NCI-H345 treated with DMSO at 0.1 percent for 48 hours (cell line): ENCODE measurements around the gene LARGE1.

ENCODE experiments used
- DNase-seq: peaks from one replicate; lab custom pipeline; 2025; ENCODE audit not compliant: unreplicated experiment; lab: John Stamatoyannopoulos, UW

LARGE1 gene

DNA sequence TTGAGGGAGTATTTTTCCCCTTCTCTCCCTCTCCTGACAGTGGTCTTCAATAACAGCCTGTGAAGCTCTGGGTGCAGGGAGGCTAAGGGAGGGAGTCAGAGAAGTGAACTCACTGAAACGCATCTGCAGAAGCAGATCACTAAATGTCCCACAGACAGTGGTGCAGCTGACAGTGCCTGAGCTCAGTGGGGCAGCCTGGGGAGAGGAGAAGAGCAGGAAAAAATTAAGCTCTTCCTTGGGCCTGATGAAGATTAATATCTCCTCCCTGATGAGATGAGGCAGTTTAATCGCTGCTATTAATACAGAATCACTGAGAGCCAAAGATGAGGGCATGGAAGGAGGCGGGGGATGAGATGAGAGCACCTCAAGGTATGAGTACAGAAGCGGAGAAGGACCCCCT is 180.8 kb downstream of the LARGE1 start:
- DNase-seq, result no peak

DNA sequence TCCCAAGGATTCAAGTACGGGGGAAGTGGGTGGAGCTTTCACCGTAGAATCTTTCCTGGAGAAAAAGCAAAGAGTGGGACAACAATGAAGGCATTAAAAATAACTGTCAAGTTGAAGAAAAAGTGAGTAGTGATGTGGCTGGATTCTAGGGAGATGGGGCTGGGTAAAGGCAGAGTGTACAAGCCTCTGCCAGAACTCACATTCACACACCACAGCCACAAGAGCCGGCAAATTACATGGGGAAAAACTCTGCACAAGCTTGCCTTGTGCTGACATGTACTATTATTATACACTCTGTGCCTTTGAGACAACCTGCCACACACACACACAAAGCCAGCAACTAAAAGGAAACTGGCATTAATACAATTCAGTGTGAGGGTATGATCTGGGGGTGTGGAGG is 182.6 kb downstream of the LARGE1 start:
- DNase-seq, result no peak

- no peak for DNase-seq
Measured at GRCh38 chr22:33735978-33736377, 184.3 kb downstream of the LARGE1 start.

GRCh38 chr22:33728847-33729246 is 191.4 kb downstream of the LARGE1 start:
- DNase-seq, result no peak

- no peak for DNase-seq
Measured at GRCh38 chr22:33726294-33726734, 194.0 kb downstream of the LARGE1 start.

GRCh38 chr22:33723915-33724314 is 196.4 kb downstream of the LARGE1 start:
- no peak for DNase-seq

GRCh38 chr22:33722816-33723215 is 197.5 kb downstream of the LARGE1 start:
- no peak for DNase-seq

DNA sequence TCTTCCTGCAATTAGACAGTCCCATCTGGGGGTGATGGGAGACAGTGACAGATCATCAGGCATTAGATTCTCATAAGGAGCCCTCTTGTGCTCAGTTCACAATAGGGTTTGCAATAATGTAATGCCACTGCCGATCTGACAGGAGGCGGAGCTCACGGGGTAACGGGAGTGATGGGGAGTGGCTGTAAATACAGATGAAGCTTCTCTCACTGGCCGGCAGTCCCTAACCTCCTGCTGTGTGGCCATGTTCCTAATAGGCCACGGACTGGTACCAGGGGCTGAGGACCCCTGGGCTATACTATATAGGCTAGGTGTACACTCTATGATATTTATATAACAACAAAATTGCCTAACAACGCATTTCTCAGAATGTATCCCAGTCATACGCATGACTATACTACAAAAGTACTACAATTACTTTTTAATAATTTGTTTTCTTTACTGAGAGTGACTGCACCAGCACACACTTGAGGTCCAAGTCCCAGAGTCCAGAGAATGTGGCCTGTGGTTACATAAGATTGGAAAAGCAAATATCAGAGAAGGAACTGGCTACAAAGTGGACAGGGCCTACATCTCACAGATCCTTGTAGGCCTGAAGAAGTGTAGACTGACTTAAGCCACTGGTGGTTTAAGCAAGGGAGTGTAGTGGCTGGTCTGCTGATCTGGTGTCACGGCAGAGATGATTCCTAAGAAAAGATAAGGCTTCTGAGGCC is 200.0 kb downstream of the LARGE1 start:
- DNase-seq, result no peak

DNA sequence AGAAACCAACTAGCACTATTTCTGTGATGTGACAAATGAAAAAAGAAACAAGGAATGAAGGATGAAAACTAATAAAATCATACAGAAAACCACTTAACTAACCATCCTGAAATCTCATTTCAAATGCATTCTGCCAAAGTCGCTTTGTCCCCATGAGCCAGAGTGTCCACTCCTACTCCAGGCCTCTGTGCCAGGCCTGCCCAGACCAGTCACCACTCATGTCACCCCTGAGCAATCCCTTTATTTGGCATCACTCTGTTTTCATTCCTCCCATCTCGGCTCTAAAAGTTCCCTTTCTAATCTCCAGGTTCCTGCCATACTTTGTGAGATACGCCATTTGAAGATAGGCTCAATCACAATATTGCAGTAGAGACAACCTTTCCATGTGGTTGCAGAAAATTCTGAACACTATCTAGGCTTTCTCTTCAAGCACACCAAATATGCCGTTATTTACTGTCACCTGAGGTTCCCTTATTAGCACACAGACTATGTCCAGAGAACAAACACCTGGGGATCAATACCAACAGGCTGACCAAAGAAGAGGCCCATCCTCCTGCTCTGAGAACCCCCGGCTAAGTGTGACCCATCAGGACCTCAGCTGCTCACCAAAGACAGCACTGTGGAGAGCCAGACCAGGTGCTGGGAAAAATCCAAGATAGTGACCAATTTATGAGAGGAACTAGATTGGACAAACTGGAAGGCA is 202.4 kb downstream of the LARGE1 start:
- no peak for DNase-seq

GRCh38 chr22:33715237-33715985 is 204.9 kb downstream of the LARGE1 start:
- no peak for DNase-seq

- no peak for DNase-seq
Measured at GRCh38 chr22:33710326-33710725, 209.9 kb downstream of the LARGE1 start.

DNA sequence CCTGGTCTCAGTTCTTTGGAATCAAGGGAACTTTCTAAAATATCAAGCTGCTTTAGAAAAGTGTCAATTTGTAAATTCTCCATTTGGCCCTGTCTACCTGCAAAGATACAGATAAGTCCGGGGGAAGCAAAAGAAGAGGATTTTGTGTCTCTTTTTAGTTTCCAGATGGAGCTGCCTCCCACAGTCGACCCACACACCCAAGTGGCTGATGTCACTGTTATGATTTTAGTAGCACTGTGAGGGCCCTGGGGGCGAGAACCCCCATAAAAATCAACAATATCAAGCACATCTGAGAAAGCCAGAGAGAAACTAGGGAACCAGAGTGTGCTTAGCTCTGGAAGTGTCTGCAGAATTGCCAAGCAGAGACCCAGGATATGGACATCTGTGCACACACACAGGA is 212.7 kb downstream of the LARGE1 start:
- no peak for DNase-seq

DNA sequence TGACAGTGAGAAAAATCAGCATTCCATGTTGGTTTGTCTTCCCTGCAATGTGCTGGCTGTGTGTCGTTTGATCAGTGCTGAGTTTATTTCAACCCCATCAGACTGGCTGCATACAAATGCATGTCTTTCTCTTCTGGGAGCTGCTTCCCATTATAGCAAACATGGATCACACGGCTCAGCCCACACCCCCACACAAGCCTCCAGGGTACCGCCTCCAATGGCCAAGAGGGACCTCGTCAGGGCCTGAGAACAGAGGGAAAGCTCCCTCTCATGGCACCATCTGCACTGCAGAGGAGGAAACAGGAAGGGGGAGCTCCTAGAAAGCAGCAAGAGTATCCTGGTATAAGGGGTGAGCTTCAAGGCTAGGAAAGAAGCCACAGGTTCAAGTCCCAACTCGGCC is 214.2 kb downstream of the LARGE1 start:
- DNase-seq, result no peak

DNA sequence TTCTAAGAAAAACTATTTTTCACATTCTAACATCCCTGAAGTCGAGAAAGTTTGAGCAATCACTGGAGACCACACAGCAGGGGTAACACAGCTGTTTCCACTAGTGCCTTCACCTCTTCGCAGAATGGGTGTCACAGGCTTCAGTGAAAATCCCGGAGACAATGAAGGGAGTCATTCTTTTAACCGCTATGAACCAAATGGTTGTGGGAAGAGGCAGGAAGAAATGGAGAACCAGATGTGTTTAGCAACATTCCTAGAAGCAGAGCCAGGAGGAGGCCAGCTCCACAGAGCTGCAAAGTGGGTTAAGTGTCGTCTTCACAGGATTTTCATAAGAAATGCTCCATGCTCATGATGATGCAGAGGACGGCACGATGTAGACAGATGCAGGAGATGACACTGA is 221.1 kb downstream of the LARGE1 start:
- DNase-seq, result no peak

DNA sequence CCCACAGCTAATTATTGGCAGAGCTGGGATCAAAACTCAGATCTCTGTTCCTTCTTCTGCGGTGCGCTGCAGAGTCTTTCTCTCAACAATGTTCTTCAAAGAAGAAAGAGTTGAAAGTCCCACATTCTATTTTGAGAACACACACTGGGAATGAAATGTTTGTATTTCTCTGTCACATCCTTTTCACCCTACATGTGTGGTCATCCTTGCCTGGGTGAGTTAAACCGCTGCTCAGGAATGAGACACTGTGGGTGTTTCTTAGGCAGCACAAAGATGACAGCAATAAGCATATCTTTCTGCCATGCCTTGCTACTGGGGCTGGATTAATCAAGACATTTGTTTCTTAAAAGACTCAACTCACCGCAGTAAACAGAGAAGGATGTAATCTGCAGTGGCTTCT is 222.6 kb downstream of the LARGE1 start:
- no peak for DNase-seq

GRCh38 chr22:33691057-33691630 is 229.1 kb downstream of the LARGE1 start:
- DNase-seq, result no peak

- DNase-seq, result no peak
Measured at GRCh38 chr22:33688903-33689302, 231.4 kb downstream of the LARGE1 start.

- no peak for DNase-seq
Measured at GRCh38 chr22:33687464-33687863, 232.8 kb downstream of the LARGE1 start.

- DNase-seq, result no peak
Measured at GRCh38 chr22:33684087-33684486, 236.2 kb downstream of the LARGE1 start.

- DNase-seq, result no peak
Measured at GRCh38 chr22:33682927-33683326, 237.3 kb downstream of the LARGE1 start.

DNA sequence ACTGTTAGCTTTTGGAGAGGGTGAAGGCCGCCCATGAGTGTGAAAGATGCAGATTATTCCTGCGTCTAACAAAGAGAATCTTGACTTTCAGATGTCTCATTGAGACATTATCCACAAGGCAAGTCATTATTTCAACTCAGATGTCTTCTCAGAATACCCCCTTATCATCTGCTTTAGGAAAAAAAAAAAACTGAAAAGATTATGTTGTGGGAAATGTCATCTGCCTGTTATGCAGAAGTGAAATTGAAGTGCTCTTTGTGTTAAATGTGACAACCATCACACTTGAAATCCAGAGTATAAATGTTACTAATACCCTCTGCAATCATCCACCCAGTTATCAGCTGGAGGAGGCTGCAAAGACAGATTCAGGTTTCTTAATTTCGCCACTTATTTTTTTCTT is 239.6 kb downstream of the LARGE1 start:
- DNase-seq, result no peak

DNA sequence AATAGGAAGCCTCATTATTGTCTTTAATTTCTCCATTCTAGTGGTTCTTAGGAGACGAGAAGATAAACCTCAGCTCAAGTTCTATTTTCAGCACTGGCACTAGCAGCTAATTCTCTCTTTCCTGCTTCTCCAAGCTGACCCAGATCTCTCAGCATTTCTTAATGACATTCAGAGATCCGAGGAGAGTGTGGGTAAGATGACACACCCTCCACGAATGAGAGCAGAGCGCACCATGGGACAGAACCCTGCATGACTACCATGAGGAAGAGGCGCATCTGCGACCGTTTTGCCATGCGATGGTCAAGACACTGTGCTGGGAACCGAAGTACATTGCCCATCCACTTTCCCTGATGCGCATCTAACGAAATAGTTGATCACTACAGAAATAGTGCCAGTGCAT is 241.8 kb downstream of the LARGE1 start:
- DNase-seq, result no peak
